ENCODE measurements around the gene COL27A1.

DNA sequence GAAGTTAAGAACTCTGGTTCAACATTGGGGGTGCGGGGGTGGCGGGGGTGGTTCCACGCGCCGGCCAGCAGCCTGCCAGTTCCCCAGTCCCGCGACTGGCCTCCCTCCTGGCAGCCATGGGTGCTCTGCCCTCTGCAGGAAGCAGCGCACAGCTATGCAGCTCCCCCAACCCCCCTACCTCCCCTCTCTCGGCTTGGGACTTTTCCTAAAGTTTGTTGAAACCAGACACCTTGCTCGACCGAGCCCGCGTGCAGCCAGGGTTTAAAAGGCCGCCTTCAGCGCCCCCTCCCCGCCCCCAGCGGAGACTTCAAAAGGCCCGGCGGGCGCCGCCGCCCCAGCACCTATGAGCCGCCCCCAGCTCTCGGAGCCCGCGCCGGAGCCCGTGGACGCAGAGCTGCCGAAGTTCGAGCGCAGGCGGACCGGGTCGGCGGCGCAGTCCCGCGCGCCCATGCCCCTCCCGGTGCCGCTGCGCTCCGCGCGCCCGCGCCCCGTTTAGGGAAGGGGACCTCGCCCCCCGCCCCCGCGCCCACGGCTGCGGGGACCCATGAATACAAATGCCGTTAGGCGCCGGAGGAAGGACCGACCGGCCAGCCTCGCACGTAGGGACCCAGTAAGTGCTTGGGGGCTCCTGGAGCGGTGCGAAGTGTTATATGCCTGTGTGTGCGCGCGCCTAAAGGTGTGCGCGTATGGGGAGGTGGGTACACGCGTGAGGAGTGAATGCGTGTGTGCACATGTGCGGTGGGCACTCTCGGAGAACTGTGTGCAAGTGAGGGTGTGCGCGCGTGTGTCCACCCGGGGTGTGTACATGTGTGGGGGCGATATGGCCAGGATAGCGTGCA is 1.4 kb upstream of the COL27A1 start:
- TF ChIP-seq ZNF335 (tag by site-specific recombination; conservative IDR thresholded peaks at IDR 0.05) (peak; percentile 85; the same call in 1 of the 2 replicates), HOXC10 (CRISPR knock-in tag; IDR thresholded peaks at IDR 0.05) (no peak), ZNF157 (tag by site-specific recombination; IDR thresholded peaks at IDR 0.05) (no peak), ZNF133 (tag by site-specific recombination; IDR thresholded peaks at IDR 0.05) (no peak), ZNF514 (tag by site-specific recombination; IDR thresholded peaks at IDR 0.05) (no peak), ZNF664 (tag by site-specific recombination; IDR thresholded peaks at IDR 0.05) (no peak)
- TF ChIP-seq, protein P1, sequence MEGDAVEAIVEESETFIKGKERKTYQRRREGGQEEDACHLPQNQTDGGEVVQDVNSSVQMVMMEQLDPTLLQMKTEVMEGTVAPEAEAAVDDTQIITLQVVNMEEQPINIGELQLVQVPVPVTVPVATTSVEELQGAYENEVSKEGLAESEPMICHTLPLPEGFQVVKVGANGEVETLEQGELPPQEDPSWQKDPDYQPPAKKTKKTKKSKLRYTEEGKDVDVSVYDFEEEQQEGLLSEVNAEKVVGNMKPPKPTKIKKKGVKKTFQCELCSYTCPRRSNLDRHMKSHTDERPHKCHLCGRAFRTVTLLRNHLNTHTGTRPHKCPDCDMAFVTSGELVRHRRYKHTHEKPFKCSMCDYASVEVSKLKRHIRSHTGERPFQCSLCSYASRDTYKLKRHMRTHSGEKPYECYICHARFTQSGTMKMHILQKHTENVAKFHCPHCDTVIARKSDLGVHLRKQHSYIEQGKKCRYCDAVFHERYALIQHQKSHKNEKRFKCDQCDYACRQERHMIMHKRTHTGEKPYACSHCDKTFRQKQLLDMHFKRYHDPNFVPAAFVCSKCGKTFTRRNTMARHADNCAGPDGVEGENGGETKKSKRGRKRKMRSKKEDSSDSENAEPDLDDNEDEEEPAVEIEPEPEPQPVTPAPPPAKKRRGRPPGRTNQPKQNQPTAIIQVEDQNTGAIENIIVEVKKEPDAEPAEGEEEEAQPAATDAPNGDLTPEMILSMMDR (tag by site-specific recombination; IDR thresholded peaks at IDR 0.05), result peak; percentile 69

All from HEK293 (cell line).